Aorta (tissue), 4 donors: ENCODE measurements around the gene PDXP. TPM values are rescaled to one million over a fixed set of nuclear protein-coding genes. Genes with fewer than 3 reads are reported as not detected.

Source experiments
- polyA plus RNA-seq, 2 donors: library from polyadenylated mRNA; stranded (reverse); fragments of 200-250 nt; gene quantifications; one replicate each; pipeline ENCODE4 v1.2.3, GENCODE V29; 2013
- total RNA-seq, 2 donors: library from RNA; stranded (reverse); fragmentation: NEBNext Ultra II Directional; extraction: Animal tissue kit (Norgen Biotek cat#: 25700); gene quantifications; one replicate each; pipeline ENCODE4 v1.2.1, GENCODE V29; 2021
- donor health status: healthy with polysubstance abuse.
- donor health status: Bipolar disorder and iron deficiency.
- donor health status: DM: no; HTN: no; CAD: no.
- donor health status: DM: yes; HTN: yes; CAD: no.

PDXP gene
- total and polyA plus RNA-seq, 4 donors: 4.0 to 16.2 (median 5.1) TPM

Other genes with a start within 250 kb of the PDXP start
- gene ELFN2, start 231.2 kb upstream of the PDXP start, total RNA-seq: under 1 TPM; 0.06 to 0.24 TPM
- not detected for gene ELFN2, start 231.2 kb upstream of the PDXP start, polyA plus RNA-seq
- 10 to 100 TPM; 22.8 to 35.4 TPM for gene MFNG, start 172.3 kb upstream of the PDXP start, total RNA-seq
- gene MFNG, start 172.3 kb upstream of the PDXP start, polyA plus RNA-seq: 10 to 100 TPM in 1 of 2 donors, 1 to 10 TPM in 1; 6.7 to 12.0 TPM
- gene CARD10, start 139.3 kb upstream of the PDXP start, total RNA-seq: 10 to 100 TPM; 10.1 to 24.9 TPM
- gene CARD10, start 139.3 kb upstream of the PDXP start, polyA plus RNA-seq: 1 to 10 TPM; 2.2 to 8.8 TPM
- gene CDC42EP1, start 98.2 kb upstream of the PDXP start, total RNA-seq: 10 to 100 TPM; 69.1 to 76.3 TPM
- 10 to 100 TPM; 26.0 to 44.6 TPM for gene CDC42EP1, start 98.2 kb upstream of the PDXP start, polyA plus RNA-seq
- gene LGALS2, start 78.6 kb upstream of the PDXP start, total RNA-seq: 1 to 10 TPM in 1 of 2 donors, not detected in 1; 2.1 TPM
- gene LGALS2, start 78.6 kb upstream of the PDXP start, polyA plus RNA-seq: 10 to 100 TPM in 1 of 2 donors, not detected in 1; 22.8 TPM
- gene GGA1, start 49.9 kb upstream of the PDXP start, total RNA-seq: 10 to 100 TPM; 35.7 to 62.7 TPM
- gene GGA1, start 49.9 kb upstream of the PDXP start, polyA plus RNA-seq: 10 to 100 TPM; 14.4 to 68.7 TPM
- 10 to 100 TPM in 1 of 2 donors, 1 to 10 TPM in 1; 7.2 to 18.2 TPM for gene SH3BP1, start 19.1 kb upstream of the PDXP start, total RNA-seq
- 10 to 100 TPM in 1 of 2 donors, 1 to 10 TPM in 1; 3.5 to 14.8 TPM for gene SH3BP1, start 19.1 kb upstream of the PDXP start, polyA plus RNA-seq
- gene LGALS1, start 16.9 kb downstream of the PDXP start, total RNA-seq: 1,000 to 10,000 TPM; 1,050 to 1,178 TPM
- 1,000 to 10,000 TPM; 1,845 to 3,139 TPM for gene LGALS1, start 16.9 kb downstream of the PDXP start, polyA plus RNA-seq
- gene NOL12, start 27.6 kb downstream of the PDXP start, total RNA-seq: 10 to 100 TPM; 11.1 to 15.4 TPM
- 10 to 100 TPM; 13.0 to 19.0 TPM for gene NOL12, start 27.6 kb downstream of the PDXP start, polyA plus RNA-seq
- 100 to 1,000 TPM in 1 of 2 donors, 10 to 100 TPM in 1; 86.0 to 113 TPM for gene TRIOBP, start 38.3 kb downstream of the PDXP start, total RNA-seq
- 10 to 100 TPM; 26.9 to 59.1 TPM for gene TRIOBP, start 38.3 kb downstream of the PDXP start, polyA plus RNA-seq
- 1 to 10 TPM; 4.4 to 5.8 TPM for gene GCAT, start 149.2 kb downstream of the PDXP start, total RNA-seq
- 10 to 100 TPM in 1 of 2 donors, 1 to 10 TPM in 1; 6.9 to 21.4 TPM for gene GCAT, start 149.2 kb downstream of the PDXP start, polyA plus RNA-seq
- not detected for gene GALR3, start 164.7 kb downstream of the PDXP start, total RNA-seq
- under 1 TPM in 1 of 2 donors, not detected in 1; 0.28 TPM for gene GALR3, start 164.7 kb downstream of the PDXP start, polyA plus RNA-seq
- 10 to 100 TPM; 11.0 to 16.7 TPM for gene ANKRD54, start 185.6 kb downstream of the PDXP start, total RNA-seq
- gene ANKRD54, start 185.6 kb downstream of the PDXP start, polyA plus RNA-seq: 10 to 100 TPM; 12.4 to 17.3 TPM
- gene EIF3L, start 190.7 kb downstream of the PDXP start, total RNA-seq: 100 to 1,000 TPM; 276 to 356 TPM
- 100 to 1,000 TPM; 307 to 366 TPM for gene EIF3L, start 190.7 kb downstream of the PDXP start, polyA plus RNA-seq
- 10 to 100 TPM; 24.2 to 39.3 TPM for gene MICALL1, start 247.6 kb downstream of the PDXP start, total RNA-seq
- gene MICALL1, start 247.6 kb downstream of the PDXP start, polyA plus RNA-seq: 10 to 100 TPM in 1 of 2 donors, 1 to 10 TPM in 1; 7.0 to 12.8 TPM